Articular chondrocyte of knee joint (primary cell): Measurements from ENCODE around the gene PIP5K1B. TPM values are rescaled to one million over a fixed set of nuclear protein-coding genes. Genes with fewer than 3 reads are reported as not detected.

ENCODE experiments used
- small RNA-seq: library from RNA; depleted of rRNA; stranded (forward); fragments of <200 nt; gene quantifications from one replicate; pipeline ENCODE3, GENCODE V24; 2012
- total RNA-seq: library from RNA; depleted of rRNA; stranded (reverse); fragments of >200 nt; gene quantifications from 2 replicates; pipeline ENCODE4 v1.2.3, GENCODE V29; 2012

PIP5K1B gene, protein sequence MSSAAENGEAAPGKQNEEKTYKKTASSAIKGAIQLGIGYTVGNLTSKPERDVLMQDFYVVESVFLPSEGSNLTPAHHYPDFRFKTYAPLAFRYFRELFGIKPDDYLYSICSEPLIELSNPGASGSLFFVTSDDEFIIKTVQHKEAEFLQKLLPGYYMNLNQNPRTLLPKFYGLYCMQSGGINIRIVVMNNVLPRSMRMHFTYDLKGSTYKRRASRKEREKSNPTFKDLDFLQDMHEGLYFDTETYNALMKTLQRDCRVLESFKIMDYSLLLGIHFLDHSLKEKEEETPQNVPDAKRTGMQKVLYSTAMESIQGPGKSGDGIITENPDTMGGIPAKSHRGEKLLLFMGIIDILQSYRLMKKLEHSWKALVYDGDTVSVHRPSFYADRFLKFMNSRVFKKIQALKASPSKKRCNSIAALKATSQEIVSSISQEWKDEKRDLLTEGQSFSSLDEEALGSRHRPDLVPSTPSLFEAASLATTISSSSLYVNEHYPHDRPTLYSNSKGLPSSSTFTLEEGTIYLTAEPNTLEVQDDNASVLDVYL
- total RNA-seq, result under 0.01 TPM in 1 of 2 replicates, not detected in the other

GRCh38 chr9:68704814-68705530 lies at the start of gene PIP5K1B:
PIP5K1B (plus strand) TSS chr9:68705240; CDS start chr9:68822615, 117,375 bp downstream.

DNA sequence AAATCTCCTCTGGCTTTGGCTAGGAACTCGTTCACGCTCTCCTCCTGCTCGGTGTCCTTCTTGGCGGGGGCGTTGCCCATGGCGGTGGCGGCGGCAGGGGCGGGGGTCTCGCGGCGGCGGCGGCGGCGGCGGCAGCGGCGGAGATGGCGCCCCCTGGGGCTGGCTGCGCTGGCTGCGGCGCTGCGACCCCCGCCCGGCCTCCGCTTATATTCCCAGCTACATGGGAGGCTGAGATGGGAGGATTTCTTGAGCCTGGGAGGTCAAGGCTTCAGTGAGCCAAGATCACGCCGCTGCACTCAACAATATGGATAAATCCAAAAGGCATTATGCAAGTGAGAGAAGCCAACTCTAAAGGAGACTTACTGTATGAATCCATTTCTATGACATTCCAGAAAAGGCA lies 309.0 kb downstream of the PIP5K1B start, which contains the start of gene PRKACG:
Gene PRKACG (minus strand): TSS at position 101 of the 400 bp plus-strand sequence. CDS start 21 bp downstream, at position 80.

DNA sequence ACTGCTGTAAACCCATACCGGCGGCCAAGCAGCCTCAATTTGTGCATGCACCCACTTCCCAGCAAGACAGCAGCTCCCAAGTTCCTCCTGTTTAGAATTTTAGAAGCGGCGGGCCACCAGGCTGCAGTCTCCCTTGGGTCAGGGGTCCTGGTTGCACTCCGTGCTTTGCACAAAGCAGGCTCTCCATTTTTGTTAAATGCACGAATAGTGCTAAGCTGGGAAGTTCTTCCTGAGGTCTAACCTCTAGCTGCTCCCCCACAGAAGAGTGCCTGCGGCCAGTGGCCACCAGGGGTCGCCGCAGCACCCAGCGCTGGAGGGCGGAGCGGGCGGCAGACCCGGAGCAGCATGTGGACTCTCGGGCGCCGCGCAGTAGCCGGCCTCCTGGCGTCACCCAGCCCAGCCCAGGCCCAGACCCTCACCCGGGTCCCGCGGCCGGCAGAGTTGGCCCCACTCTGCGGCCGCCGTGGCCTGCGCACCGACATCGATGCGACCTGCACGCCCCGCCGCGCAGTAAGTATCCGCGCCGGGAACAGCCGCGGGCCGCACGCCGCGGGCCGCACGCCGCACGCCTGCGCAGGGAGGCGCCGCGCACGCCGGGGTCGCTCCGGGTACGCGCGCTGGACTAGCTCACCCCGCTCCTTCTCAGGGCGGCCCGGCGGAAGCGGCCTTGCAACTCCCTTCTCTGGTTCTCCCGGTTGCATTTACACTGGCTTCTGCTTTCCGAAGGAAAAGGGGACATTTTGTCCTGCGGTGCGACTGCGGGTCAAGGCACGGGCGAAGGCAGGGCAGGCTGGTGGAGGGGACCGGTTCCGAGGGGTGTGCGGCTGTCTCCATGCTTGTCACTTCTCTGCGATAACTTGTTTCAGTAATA lies 330.6 kb downstream of the PIP5K1B start, which contains the start of gene FXN:
Gene FXN (plus strand): TSS at position 315 of the 871 bp plus-strand sequence. CDS start 31 bp downstream, at position 346.

Small RNA genes lying within 50 kb of the gene (small RNA-seq; reads per million reads assigned to genes)
- gene RNU6-820P, result not detected

Other genes with a start within 250 kb of the PIP5K1B start
- not detected in 2 replicates for gene TMEM252, start 164.4 kb upstream of the PIP5K1B start, total RNA-seq